ENCODE results near the gene ZNF438. TPM values are rescaled to one million over a fixed set of nuclear protein-coding genes. Genes with fewer than 3 reads are reported as not detected.
"Not testable (repeated sequence)": the region's sequence is repeated elsewhere in the genome, so short reads cannot be mapped to it uniquely, and the experiment has no call there.

Gene ZNF438
- total RNA-seq, 1 donor from 2014 or later, result 6.8 TPM

DNA sequence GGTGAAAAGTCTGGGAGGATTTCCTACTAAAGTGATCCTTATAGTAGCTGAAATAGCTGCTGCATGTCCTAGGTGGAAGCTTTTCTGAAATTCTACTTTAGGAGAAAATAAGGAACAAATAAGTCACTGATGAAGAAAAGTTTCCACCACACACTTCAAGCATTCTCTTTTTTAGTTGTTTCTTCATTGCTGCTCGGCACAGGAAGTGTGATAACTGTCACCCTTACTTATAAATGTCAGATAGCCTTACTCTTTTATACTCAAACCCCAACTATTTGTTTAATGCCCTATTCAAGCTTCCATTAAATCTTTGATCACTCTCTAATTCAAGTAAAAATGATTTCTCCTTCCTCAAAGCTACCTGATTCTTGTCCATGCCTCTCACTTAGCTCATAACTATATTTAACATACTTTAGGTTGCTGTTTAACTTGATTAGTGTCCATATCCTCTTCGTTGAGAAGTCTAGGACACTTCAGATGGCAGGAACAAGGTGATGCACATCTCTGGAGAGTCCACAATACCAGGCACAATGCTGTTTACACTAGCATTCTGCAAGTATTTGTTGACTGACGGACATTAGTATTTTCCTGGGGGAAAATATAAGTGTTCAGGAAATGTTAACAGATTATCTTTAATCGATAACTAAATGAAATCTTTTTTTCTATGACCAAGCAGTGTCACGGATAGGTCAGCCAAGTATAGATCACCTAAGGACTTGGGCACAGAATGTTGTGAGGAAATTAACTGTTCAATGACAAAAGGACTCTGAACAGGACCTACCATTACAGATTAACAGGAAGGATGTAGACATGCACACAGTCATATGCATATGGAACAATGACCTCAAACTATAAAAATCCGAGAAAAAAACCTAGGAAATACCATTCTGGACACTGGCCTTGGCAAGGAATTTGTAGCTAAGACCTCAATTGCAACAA, 67.4 kb downstream of the ZNF438 start:
- no peak overlapping the region for H3K27ac ChIP-seq (ENCODE audit: low read depth, low read length)

DNA sequence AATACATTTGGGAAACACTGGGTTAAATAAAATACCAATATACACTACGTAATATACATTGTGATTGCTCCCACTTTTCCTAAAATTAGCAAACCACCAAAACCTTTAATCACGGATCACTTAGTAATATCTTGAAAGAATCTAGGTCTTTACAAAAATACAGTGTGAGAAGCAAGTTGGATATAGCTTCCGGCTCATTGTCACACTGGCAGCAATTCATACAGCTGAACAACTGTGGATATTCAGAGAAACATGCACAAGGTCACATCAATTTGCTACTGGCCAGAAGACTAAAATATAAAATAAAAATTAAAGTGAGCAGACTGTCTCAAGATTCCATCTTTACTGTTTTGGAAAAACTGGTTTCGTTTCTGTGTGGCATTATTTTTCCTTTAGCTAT, 69.1 kb downstream of the ZNF438 start:
- Histone ChIP-seq H3K4me1 (ENCODE audit: control insufficient read depth in 3 of 3, insufficient read depth in 3 of 3, low read length in 3 of 3) (peaks cover 2 to 5% (median 4%) of the 10 kb centered on the region in 3 donors), H3K27ac (ENCODE audit: low read depth, low read length) (no peak overlapping the region), H3K36me3 (ENCODE audit: control insufficient read depth in 3 of 3, insufficient read depth in 3 of 3, low read length in 3 of 3) (no peaks in the 10 kb centered on the region), H3K4me3 (ENCODE audit: low read length in 3 of 3) (no peak overlapping the region), H3K9ac (ENCODE audit: low read depth in 1 of 3, low read length in 3 of 3) (no peak overlapping the region), H3K9me3 (ENCODE audit: control insufficient read depth in 3 of 3, low read length in 3 of 3) (no peaks in the 10 kb centered on the region), H3K27me3 (ENCODE audit: control insufficient read depth in 3 of 3, insufficient read depth in 3 of 3, low read length in 3 of 3) (no peaks in the 10 kb centered on the region)

More for the DNA sequence above, 67.4 kb downstream of the ZNF438 start:
- Histone ChIP-seq H3K27me3 (ENCODE audit: control insufficient read depth in 3 of 3, insufficient read depth in 3 of 3, low read length in 3 of 3) (no peaks in the 10 kb centered on the region), H3K36me3 (ENCODE audit: control insufficient read depth in 3 of 3, insufficient read depth in 3 of 3, low read length in 3 of 3) (no peaks in the 10 kb centered on the region), H3K4me1 (ENCODE audit: control insufficient read depth in 3 of 3, insufficient read depth in 3 of 3, low read length in 3 of 3) (peaks cover 2 to 10% (median 4%) of the 10 kb centered on the region in 3 donors), H3K4me3 (ENCODE audit: low read length in 3 of 3) (no peak overlapping the region), H3K9ac (ENCODE audit: low read depth in 1 of 3, low read length in 3 of 3) (no peak overlapping the region), H3K9me3 (ENCODE audit: control insufficient read depth in 3 of 3, low read length in 3 of 3) (no peaks in the 10 kb centered on the region)

DNA sequence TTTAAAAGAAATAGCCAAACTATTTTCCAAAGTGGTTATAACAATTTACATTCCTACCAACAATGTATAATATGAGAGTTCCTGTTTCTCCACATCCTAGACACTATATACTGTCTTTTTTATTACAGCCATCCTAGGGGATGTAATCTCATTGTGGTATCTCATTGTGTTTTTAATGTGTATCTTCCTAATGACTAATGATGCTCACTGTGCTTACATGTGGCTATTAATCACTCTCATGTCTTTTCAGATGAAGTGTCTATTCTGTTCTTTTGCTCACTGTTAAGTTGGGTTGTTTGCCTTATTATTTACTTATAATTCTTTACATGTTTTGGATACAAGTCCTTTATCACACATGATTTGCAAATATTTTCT, 71.8 kb downstream of the ZNF438 start:
- Histone ChIP-seq H3K4me1 (ENCODE audit: control insufficient read depth in 3 of 3, insufficient read depth in 3 of 3, low read length in 3 of 3) (peaks cover 2 to 5% (median 4%) of the 10 kb centered on the region in 3 donors), H3K4me3 (ENCODE audit: low read length in 3 of 3) (no peak overlapping the region), H3K27me3 (ENCODE audit: control insufficient read depth in 3 of 3, insufficient read depth in 3 of 3, low read length in 3 of 3) (no peaks in the 10 kb centered on the region), H3K27ac (ENCODE audit: low read depth, low read length) (no peak overlapping the region), H3K9me3 (ENCODE audit: control insufficient read depth in 3 of 3, low read length in 3 of 3) (peaks cover 0 to 1% (median 0%) of the 10 kb centered on the region in 3 donors), H3K36me3 (ENCODE audit: control insufficient read depth in 3 of 3, insufficient read depth in 3 of 3, low read length in 3 of 3) (no peaks in the 10 kb centered on the region), H3K9ac (ENCODE audit: low read depth in 1 of 3, low read length in 3 of 3) (no peak overlapping the region)

- not testable (repeated sequence) for H3K4me3 ChIP-seq (ENCODE audit: low read length in 3 of 3); H3K4me1 ChIP-seq (ENCODE audit: control insufficient read depth in 3 of 3, insufficient read depth in 3 of 3, low read length in 3 of 3); H3K27me3 ChIP-seq (ENCODE audit: control insufficient read depth in 3 of 3, insufficient read depth in 3 of 3, low read length in 3 of 3); H3K36me3 ChIP-seq (ENCODE audit: control insufficient read depth in 3 of 3, insufficient read depth in 3 of 3, low read length in 3 of 3); H3K27ac ChIP-seq (ENCODE audit: low read depth, low read length); H3K9me3 ChIP-seq (ENCODE audit: control insufficient read depth in 3 of 3, low read length in 3 of 3); H3K9ac ChIP-seq (ENCODE audit: low read depth in 1 of 3, low read length in 3 of 3)
Observed at GRCh38 chr10:30949218-30949617, 82.4 kb downstream of the ZNF438 start.

DNA sequence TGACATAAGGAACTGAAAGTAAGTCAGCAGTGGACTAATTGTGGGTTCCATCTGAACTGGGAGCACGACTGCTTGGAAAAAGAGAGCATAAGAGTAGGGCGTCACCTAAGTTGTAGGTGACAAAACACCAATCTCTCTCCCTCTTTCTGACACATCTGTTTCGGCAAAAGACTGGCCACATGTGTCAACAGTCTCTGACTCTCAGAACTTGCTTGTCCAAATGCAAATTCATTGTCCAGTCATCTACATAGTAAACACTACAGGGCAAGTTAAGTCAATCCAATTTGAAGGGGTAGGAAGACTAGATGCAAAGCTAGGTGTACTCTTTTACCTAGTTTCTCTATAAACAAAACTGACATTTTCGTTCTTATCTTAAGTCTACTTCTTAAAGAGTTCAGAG, 87.7 kb downstream of the ZNF438 start:
- Histone ChIP-seq H3K4me1 (ENCODE audit: control insufficient read depth in 3 of 3, insufficient read depth in 3 of 3, low read length in 3 of 3) (peaks cover 6 to 12% (median 11%) of the 10 kb centered on the region in 3 donors), H3K4me3 (ENCODE audit: low read length in 3 of 3) (no peak overlapping the region), H3K9ac (ENCODE audit: low read depth in 1 of 3, low read length in 3 of 3) (no peak overlapping the region), H3K36me3 (ENCODE audit: control insufficient read depth in 3 of 3, insufficient read depth in 3 of 3, low read length in 3 of 3) (no peaks in the 10 kb centered on the region), H3K27ac (ENCODE audit: low read depth, low read length) (no peak overlapping the region), H3K27me3 (ENCODE audit: control insufficient read depth in 3 of 3, insufficient read depth in 3 of 3, low read length in 3 of 3) (no peaks in the 10 kb centered on the region), H3K9me3 (ENCODE audit: control insufficient read depth in 3 of 3, low read length in 3 of 3) (no peaks in the 10 kb centered on the region)

DNA sequence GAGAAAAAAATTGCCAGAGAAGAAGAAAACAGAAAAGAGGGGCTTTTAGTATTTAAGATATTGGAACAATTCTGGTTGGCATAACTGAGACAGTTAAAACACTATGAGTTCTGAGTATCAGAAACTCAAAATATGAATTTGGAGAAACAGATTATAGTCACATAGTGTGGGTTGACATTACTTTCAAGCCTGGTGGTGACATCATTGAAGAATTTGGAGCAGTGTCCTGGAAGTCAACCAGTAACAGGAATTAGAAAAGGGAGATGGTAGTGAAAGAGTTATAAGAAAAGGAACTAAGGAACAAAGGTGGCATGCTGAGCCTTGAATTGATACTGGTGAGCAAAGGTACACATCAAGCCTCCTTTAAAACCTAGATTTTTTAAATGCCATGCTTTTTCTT, 88.2 kb downstream of the ZNF438 start:
- Histone ChIP-seq H3K36me3 (ENCODE audit: control insufficient read depth in 3 of 3, insufficient read depth in 3 of 3, low read length in 3 of 3) (no peaks in the 10 kb centered on the region), H3K4me1 (ENCODE audit: control insufficient read depth in 3 of 3, insufficient read depth in 3 of 3, low read length in 3 of 3) (peaks cover 6 to 12% (median 11%) of the 10 kb centered on the region in 3 donors), H3K27ac (ENCODE audit: low read depth, low read length) (no peak overlapping the region), H3K27me3 (ENCODE audit: control insufficient read depth in 3 of 3, insufficient read depth in 3 of 3, low read length in 3 of 3) (no peaks in the 10 kb centered on the region), H3K4me3 (ENCODE audit: low read length in 3 of 3) (no peak overlapping the region), H3K9me3 (ENCODE audit: control insufficient read depth in 3 of 3, low read length in 3 of 3) (no peaks in the 10 kb centered on the region), H3K9ac (ENCODE audit: low read depth in 1 of 3, low read length in 3 of 3) (no peak overlapping the region)

DNA sequence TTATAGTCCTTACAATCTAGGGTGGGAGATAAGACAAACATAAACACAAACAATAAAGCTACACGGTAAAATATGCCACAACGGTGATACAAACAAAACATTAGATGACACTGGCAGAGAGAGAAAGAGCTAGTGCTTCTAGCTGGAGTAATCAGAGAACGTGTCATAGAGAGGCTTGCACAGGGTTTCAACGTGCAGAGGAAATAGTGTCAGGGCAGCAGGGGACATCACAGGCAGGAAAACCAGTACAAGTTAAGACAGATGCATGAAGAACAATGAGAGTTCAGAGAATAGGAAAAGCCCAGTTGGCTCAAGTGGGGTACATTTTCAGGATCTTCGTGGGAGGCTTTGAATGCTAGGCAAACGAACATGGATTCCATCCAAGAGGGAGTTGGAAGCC, 91.4 kb downstream of the ZNF438 start:
- H3K9me3 ChIP-seq (ENCODE audit: control insufficient read depth in 3 of 3, low read length in 3 of 3), result no peaks in the 10 kb centered on the region
- H3K4me1 ChIP-seq (ENCODE audit: control insufficient read depth in 3 of 3, insufficient read depth in 3 of 3, low read length in 3 of 3), result peaks cover 6 to 12% (median 12%) of the 10 kb centered on the region in 3 donors
- no peak overlapping the region for H3K4me3 ChIP-seq (ENCODE audit: low read length in 3 of 3)
- no peak overlapping the region for H3K27ac ChIP-seq (ENCODE audit: low read depth, low read length)
- no peak overlapping the region for H3K9ac ChIP-seq (ENCODE audit: low read depth in 1 of 3, low read length in 3 of 3)
- no peaks in the 10 kb centered on the region for H3K27me3 ChIP-seq (ENCODE audit: control insufficient read depth in 3 of 3, insufficient read depth in 3 of 3, low read length in 3 of 3)
- peaks cover 0 to 7% (median 0%) of the 10 kb centered on the region in 3 donors for H3K36me3 ChIP-seq (ENCODE audit: control insufficient read depth in 3 of 3, insufficient read depth in 3 of 3, low read length in 3 of 3)

GRCh38 chr10:30939643-30940251, 91.9 kb downstream of the ZNF438 start:
- peaks cover 6 to 14% (median 12%) of the 10 kb centered on the region in 3 donors for H3K4me1 ChIP-seq (ENCODE audit: control insufficient read depth in 3 of 3, insufficient read depth in 3 of 3, low read length in 3 of 3)
- no peak overlapping the region for H3K4me3 ChIP-seq (ENCODE audit: low read length in 3 of 3)
- H3K27me3 ChIP-seq (ENCODE audit: control insufficient read depth in 3 of 3, insufficient read depth in 3 of 3, low read length in 3 of 3), result no peaks in the 10 kb centered on the region
- H3K36me3 ChIP-seq (ENCODE audit: control insufficient read depth in 3 of 3, insufficient read depth in 3 of 3, low read length in 3 of 3), result peaks cover 0 to 7% (median 0%) of the 10 kb centered on the region in 3 donors
- no peak overlapping the region for H3K9ac ChIP-seq (ENCODE audit: low read depth in 1 of 3, low read length in 3 of 3)
- H3K9me3 ChIP-seq (ENCODE audit: control insufficient read depth in 3 of 3, low read length in 3 of 3), result no peaks in the 10 kb centered on the region
- H3K27ac ChIP-seq (ENCODE audit: low read depth, low read length), result no peak overlapping the region

DNA sequence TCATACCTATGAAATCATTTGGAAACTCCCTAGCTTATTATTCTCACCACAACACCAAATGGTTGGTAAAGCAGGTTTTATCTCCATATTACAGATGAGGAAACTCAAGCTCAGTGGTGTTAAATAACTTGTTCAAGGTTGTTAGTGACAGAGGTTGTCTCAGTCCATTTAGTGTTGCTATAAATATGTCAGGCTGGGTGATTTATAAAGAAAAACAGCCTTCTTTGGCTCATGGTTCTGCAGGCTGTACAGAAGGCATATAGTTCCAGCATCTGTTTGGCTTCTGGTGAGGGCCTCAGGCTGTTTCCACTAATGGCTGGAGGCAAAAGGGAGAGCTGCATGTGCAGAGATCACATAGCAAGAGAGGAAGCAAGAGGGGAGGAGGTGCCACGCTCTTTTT, 96.6 kb downstream of the ZNF438 start:
- no peak overlapping the region for H3K4me3 ChIP-seq (ENCODE audit: low read length in 3 of 3)
- no peaks in the 10 kb centered on the region for H3K9me3 ChIP-seq (ENCODE audit: control insufficient read depth in 3 of 3, low read length in 3 of 3)
- no peak overlapping the region for H3K27ac ChIP-seq (ENCODE audit: low read depth, low read length)
- H3K36me3 ChIP-seq (ENCODE audit: control insufficient read depth in 3 of 3, insufficient read depth in 3 of 3, low read length in 3 of 3), result peaks cover 2 to 10% (median 2%) of the 10 kb centered on the region in 3 donors
- H3K4me1 ChIP-seq (ENCODE audit: control insufficient read depth in 3 of 3, insufficient read depth in 3 of 3, low read length in 3 of 3), result peaks cover under 1 to 8% (median 5%) of the 10 kb centered on the region in 3 donors
- no peak overlapping the region for H3K9ac ChIP-seq (ENCODE audit: low read depth in 1 of 3, low read length in 3 of 3)
- no peaks in the 10 kb centered on the region for H3K27me3 ChIP-seq (ENCODE audit: control insufficient read depth in 3 of 3, insufficient read depth in 3 of 3, low read length in 3 of 3)

- no peak overlapping the region for H3K27ac ChIP-seq (ENCODE audit: low read depth, low read length)
- H3K36me3 ChIP-seq (ENCODE audit: control insufficient read depth in 3 of 3, insufficient read depth in 3 of 3, low read length in 3 of 3), result peaks cover 2 to 12% (median 6%) of the 10 kb centered on the region in 3 donors
- no peaks in the 10 kb centered on the region for H3K9me3 ChIP-seq (ENCODE audit: control insufficient read depth in 3 of 3, low read length in 3 of 3)
- H3K9ac ChIP-seq (ENCODE audit: low read depth in 1 of 3, low read length in 3 of 3), result no peak overlapping the region
- H3K27me3 ChIP-seq (ENCODE audit: control insufficient read depth in 3 of 3, insufficient read depth in 3 of 3, low read length in 3 of 3), result no peaks in the 10 kb centered on the region
- H3K4me3 ChIP-seq (ENCODE audit: low read length in 3 of 3), result no peak overlapping the region
- peaks cover 0 to 3% (median 0%) of the 10 kb centered on the region in 3 donors for H3K4me1 ChIP-seq (ENCODE audit: control insufficient read depth in 3 of 3, insufficient read depth in 3 of 3, low read length in 3 of 3)
Observed at GRCh38 chr10:30931094-30931493, 100.6 kb downstream of the ZNF438 start.

Data from skeletal muscle tissue (tissue), 4 donors.